Measurements from ENCODE around the gene MEGF9.
"Not testable (repeated sequence)": the region's sequence is repeated elsewhere in the genome, so short reads cannot be mapped to it uniquely, and the experiment has no call there.

Gene MEGF9

GRCh38 chr9:120755810-120756434 lies 41.7 kb upstream of the MEGF9 start:
- H3K27ac ChIP-seq (ENCODE audit: low read depth, low read length) = peak overlapping the region; percentile 25; the same call in 1 of the 2 replicates
- no peak overlapping the region for H2AFZ ChIP-seq (ENCODE audit: low read depth, low read length, severe bottlenecking)
- no peaks in the 10 kb centered on the region for H4K20me1 ChIP-seq (ENCODE audit: low read depth, low read length)
- no peaks in the 10 kb centered on the region for H3K9me2 ChIP-seq (replicated peaks; ENCODE audit: insufficient read depth, low read length)
- H3K9ac ChIP-seq (ENCODE audit: low read length) = no peak overlapping the region
- no peaks in the 10 kb centered on the region for H3K79me2 ChIP-seq (ENCODE audit: insufficient read depth, low read length)
- H3K36me3 ChIP-seq (ENCODE audit: low read length) = no peaks in the 10 kb centered on the region
- H3K4me2 ChIP-seq (ENCODE audit: low read depth, low read length, poor library complexity, severe bottlenecking) = no peak overlapping the region
- H3K27me3 ChIP-seq (ENCODE audit: low read length) = no peaks in the 10 kb centered on the region
- peaks cover 21% of the 10 kb centered on the region for H3F3A ChIP-seq (ENCODE audit: insufficient read depth)
- TF ChIP-seq EZH2phosphoT487 (conservative IDR thresholded peaks at IDR 0.05; ENCODE audit: low read length) = no peak
- peak; percentile 84 for TF ChIP-seq CTCF (IDR thresholded peaks at IDR 0.05; ENCODE audit: insufficient read depth, low read length, poor library complexity, severe bottlenecking)
- no peak overlapping the region for H3K4me3 ChIP-seq (ENCODE audit: insufficient read depth, low read length, poor library complexity, severe bottlenecking)
- H3K9me3 ChIP-seq (ENCODE audit: insufficient read depth, low read length) = no peaks in the 10 kb centered on the region

GRCh38 chr9:120755044-120755443 lies 40.8 kb upstream of the MEGF9 start:
- no peak overlapping the region for H3K4me2 ChIP-seq (ENCODE audit: low read depth, low read length, poor library complexity, severe bottlenecking)
- TF ChIP-seq CTCF (IDR thresholded peaks at IDR 0.05; ENCODE audit: insufficient read depth, low read length, poor library complexity, severe bottlenecking) (no peak), EZH2phosphoT487 (conservative IDR thresholded peaks at IDR 0.05; ENCODE audit: low read length) (no peak)
- no peaks in the 10 kb centered on the region for H3K9me2 ChIP-seq (replicated peaks; ENCODE audit: insufficient read depth, low read length)
- no peak overlapping the region for H3K27ac ChIP-seq (ENCODE audit: low read depth, low read length)
- no peaks in the 10 kb centered on the region for H3K36me3 ChIP-seq (ENCODE audit: low read length)
- H3K79me2 ChIP-seq (ENCODE audit: insufficient read depth, low read length) = no peaks in the 10 kb centered on the region
- no peaks in the 10 kb centered on the region for H3K9me3 ChIP-seq (ENCODE audit: insufficient read depth, low read length)
- H3K27me3 ChIP-seq (ENCODE audit: low read length) = no peaks in the 10 kb centered on the region
- no peak overlapping the region for H3K9ac ChIP-seq (ENCODE audit: low read length)
- H2AFZ ChIP-seq (ENCODE audit: low read depth, low read length, severe bottlenecking) = no peak overlapping the region
- peaks cover 21% of the 10 kb centered on the region for H3F3A ChIP-seq (ENCODE audit: insufficient read depth)
- no peak overlapping the region for H3K4me3 ChIP-seq (ENCODE audit: insufficient read depth, low read length, poor library complexity, severe bottlenecking)
- H4K20me1 ChIP-seq (ENCODE audit: low read depth, low read length) = no peaks in the 10 kb centered on the region

DNA sequence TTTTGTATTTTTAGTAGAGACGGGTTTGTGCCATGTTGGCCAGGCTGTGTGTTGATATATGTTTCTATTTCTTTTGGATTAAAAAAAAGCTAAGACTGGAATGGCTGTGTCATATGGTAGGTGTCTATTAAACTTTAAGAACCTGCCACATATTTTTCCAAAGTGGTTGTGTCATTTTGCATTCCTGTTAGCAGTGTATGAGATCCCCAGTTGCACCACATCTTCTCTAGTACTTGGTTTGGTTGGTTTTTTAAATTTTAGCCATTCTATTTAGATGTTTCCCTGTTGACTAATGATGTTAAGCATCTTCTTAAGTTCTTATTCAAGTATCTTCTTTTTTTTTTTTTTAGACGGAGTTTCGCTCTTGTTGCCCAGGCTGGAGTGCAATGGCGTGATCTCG lies 36.2 kb upstream of the MEGF9 start:
- H4K20me1 ChIP-seq (ENCODE audit: low read depth, low read length) = no peaks in the 10 kb centered on the region
- no peaks in the 10 kb centered on the region for H3K27me3 ChIP-seq (ENCODE audit: low read length)
- no peaks in the 10 kb centered on the region for H3F3A ChIP-seq (ENCODE audit: insufficient read depth)
- H3K79me2 ChIP-seq (ENCODE audit: insufficient read depth, low read length) = no peaks in the 10 kb centered on the region
- no peak overlapping the region for H3K27ac ChIP-seq (ENCODE audit: low read depth, low read length)
- no peak overlapping the region for H2AFZ ChIP-seq (ENCODE audit: low read depth, low read length, severe bottlenecking)
- no peaks in the 10 kb centered on the region for H3K36me3 ChIP-seq (ENCODE audit: low read length)
- H3K4me2 ChIP-seq (ENCODE audit: low read depth, low read length, poor library complexity, severe bottlenecking) = no peak overlapping the region
- no peaks in the 10 kb centered on the region for H3K9me3 ChIP-seq (ENCODE audit: insufficient read depth, low read length)
- H3K9ac ChIP-seq (ENCODE audit: low read length) = no peak overlapping the region
- TF ChIP-seq EZH2phosphoT487 (conservative IDR thresholded peaks at IDR 0.05; ENCODE audit: low read length) (no peak), CTCF (IDR thresholded peaks at IDR 0.05; ENCODE audit: insufficient read depth, low read length, poor library complexity, severe bottlenecking) (no peak)
- no peaks in the 10 kb centered on the region for H3K9me2 ChIP-seq (replicated peaks; ENCODE audit: insufficient read depth, low read length)
- no peak overlapping the region for H3K4me3 ChIP-seq (ENCODE audit: insufficient read depth, low read length, poor library complexity, severe bottlenecking)

GRCh38 chr9:120746366-120746765 lies 32.1 kb upstream of the MEGF9 start:
- H3K4me2 ChIP-seq (ENCODE audit: low read depth, low read length, poor library complexity, severe bottlenecking); H3K9ac ChIP-seq (ENCODE audit: low read length); H3K9me3 ChIP-seq (ENCODE audit: insufficient read depth, low read length); H3F3A ChIP-seq (ENCODE audit: insufficient read depth); H4K20me1 ChIP-seq (ENCODE audit: low read depth, low read length); H3K27me3 ChIP-seq (ENCODE audit: low read length); H2AFZ ChIP-seq (ENCODE audit: low read depth, low read length, severe bottlenecking); H3K27ac ChIP-seq (ENCODE audit: low read depth, low read length); H3K79me2 ChIP-seq (ENCODE audit: insufficient read depth, low read length); H3K9me2 ChIP-seq (replicated peaks; ENCODE audit: insufficient read depth, low read length); H3K36me3 ChIP-seq (ENCODE audit: low read length); H3K4me3 ChIP-seq (ENCODE audit: insufficient read depth, low read length, poor library complexity, severe bottlenecking): not testable (repeated sequence)

Measured in SU-DHL-6 (cell line).